OCI-LY7 (cell line): Measurements from ENCODE around the gene MAP1LC3B. TPM values are rescaled to one million over a fixed set of nuclear protein-coding genes. Genes with fewer than 3 reads are reported as not detected.

Source experiments
- BruUV-seq: library from RNA; stranded (reverse); fragments of 400-500 nt; replicated peaks from 2 replicates; lab custom pipeline; 2021; lab: Mats Ljungman, UMichigan
- CTCF ChIA-PET: fragments of 300-600 bp; sonication (Branson Sonifier 250); formaldehyde crosslinking; loops from one replicate; lab custom pipeline; 2022; ENCODE audit warnings: antibody characterized with exemption; ENCODE audit not compliant: unreplicated experiment; lab: Charles Lee
- POLR2A ChIA-PET: fragments of 300-600 bp; sonication (Branson Sonifier 250); formaldehyde crosslinking; loops from one replicate; lab custom pipeline; 2022; ENCODE audit warnings: antibody characterized with exemption; lab: Charles Lee
- DNase-seq: peaks from one replicate; pipeline ENCODE4 v3.0.0-alpha.2; 2015; ENCODE audit warnings: low spot score
- H2AFZ ChIP-seq: fragments of 200-600 bp; sonication (generic), shearing (Covaris generic); 2 replicates; pipeline ENCODE4 v1.6.1; 2014; ENCODE audit warnings: mild to moderate bottlenecking, antibody characterized with exemption, low read length, moderate library complexity
- H3K27ac ChIP-seq: fragments of 200-600 bp; sonication (generic); 2 replicates; pipeline ENCODE4 v1.5.1; 2014; ENCODE audit warnings: mixed run types, low read depth, mild to moderate bottlenecking, moderate library complexity, low read length, inconsistent platforms; ENCODE audit not compliant: poor library complexity, severe bottlenecking
- H3K36me3 ChIP-seq: fragments of 200-600 bp; sonication (generic); 2 replicates; pipeline ENCODE4 v1.6.1; 2014; ENCODE audit warnings: mild to moderate bottlenecking, antibody characterized with exemption, low read length, moderate library complexity, mixed read lengths; ENCODE audit not compliant: insufficient read depth
- H3K4me1 ChIP-seq: fragments of 200-600 bp; sonication (generic); 2 replicates; pipeline ENCODE4 v1.5.1; 2014; ENCODE audit warnings: mild to moderate bottlenecking, low read length; ENCODE audit not compliant: insufficient read depth, poor library complexity, severe bottlenecking
- H3K4me2 ChIP-seq: fragments of 200-600 bp; sonication (generic); 2 replicates; pipeline ENCODE4 v1.6.1; 2014; ENCODE audit warnings: mild to moderate bottlenecking, low read length
- H3K4me3 ChIP-seq: fragments of 200-600 bp; sonication (generic); 2 replicates; pipeline ENCODE4 v1.5.1; 2014; ENCODE audit warnings: mild to moderate bottlenecking, low read depth, low read length; ENCODE audit not compliant: poor library complexity, severe bottlenecking
- H3K79me2 ChIP-seq: fragments of 200-600 bp; sonication (generic); 2 replicates; pipeline ENCODE4 v1.6.1; 2016; ENCODE audit warnings: low read depth, mild to moderate bottlenecking, low read length, moderate library complexity, mixed read lengths; ENCODE audit not compliant: insufficient read depth
- H3K9me2 ChIP-seq: fragments of 200-600 bp; sonication (generic); 2 replicates; pipeline ENCODE4 v1.6.1; 2016; ENCODE audit warnings: mild to moderate bottlenecking, low read length, mixed read lengths; ENCODE audit not compliant: insufficient read depth
- H3K9me3 ChIP-seq: fragments of 200-600 bp; sonication (generic); 2 replicates; pipeline ENCODE4 v1.6.1; 2014; ENCODE audit warnings: mild to moderate bottlenecking, mixed run types, low read length, mixed read lengths
- H4K20me1 ChIP-seq: fragments of 200-600 bp; sonication (generic); 2 replicates; pipeline ENCODE4 v1.6.1; 2014; ENCODE audit warnings: mild to moderate bottlenecking, antibody characterized with exemption, low read length, moderate library complexity, mixed read lengths; ENCODE audit not compliant: insufficient read depth
- EZH2phosphoT487 ChIP-seq: fragments of 200-600 bp; sonication (generic); IDR thresholded peaks from 2 replicates; pipeline ENCODE4 v1.6.1; 2018; ENCODE audit warnings: low read depth, borderline replicate concordance, mild to moderate bottlenecking, mixed run types, antibody characterized with exemption, low read length, moderate library complexity, mixed read lengths
- intact Hi-C: fragments of 100-400 bp; cut with micrococcal nuclease; formaldehyde crosslinking; loops from one replicate; pipeline ENCODE4 v1.10.0; 2022; ENCODE audit not compliant: unreplicated experiment
- total RNA-seq, 2 experiments: library from RNA; depleted of rRNA in 1 of 2; stranded (reverse); fragments of >200 nt in 1 of 2; shearing (Covaris generic) in 1 of 2; gene quantifications; 2 replicates each; pipeline ENCODE4 v1.2.3, GENCODE V29; 2014 to 2022
- TF ChIP-seq, protein P1 (sequence below): fragments of 200-600 bp; sonication (generic); conservative IDR thresholded peaks from 2 replicates; pipeline ENCODE4 v1.5.1; 2014; ENCODE audit warnings: mild to moderate bottlenecking, antibody characterized with exemption, low read length, moderate library complexity, mixed read lengths

The MAP1LC3B gene
- total RNA-seq, 2 experiments from 2014 or later, result 15.3 to 43.8 TPM

DNA sequence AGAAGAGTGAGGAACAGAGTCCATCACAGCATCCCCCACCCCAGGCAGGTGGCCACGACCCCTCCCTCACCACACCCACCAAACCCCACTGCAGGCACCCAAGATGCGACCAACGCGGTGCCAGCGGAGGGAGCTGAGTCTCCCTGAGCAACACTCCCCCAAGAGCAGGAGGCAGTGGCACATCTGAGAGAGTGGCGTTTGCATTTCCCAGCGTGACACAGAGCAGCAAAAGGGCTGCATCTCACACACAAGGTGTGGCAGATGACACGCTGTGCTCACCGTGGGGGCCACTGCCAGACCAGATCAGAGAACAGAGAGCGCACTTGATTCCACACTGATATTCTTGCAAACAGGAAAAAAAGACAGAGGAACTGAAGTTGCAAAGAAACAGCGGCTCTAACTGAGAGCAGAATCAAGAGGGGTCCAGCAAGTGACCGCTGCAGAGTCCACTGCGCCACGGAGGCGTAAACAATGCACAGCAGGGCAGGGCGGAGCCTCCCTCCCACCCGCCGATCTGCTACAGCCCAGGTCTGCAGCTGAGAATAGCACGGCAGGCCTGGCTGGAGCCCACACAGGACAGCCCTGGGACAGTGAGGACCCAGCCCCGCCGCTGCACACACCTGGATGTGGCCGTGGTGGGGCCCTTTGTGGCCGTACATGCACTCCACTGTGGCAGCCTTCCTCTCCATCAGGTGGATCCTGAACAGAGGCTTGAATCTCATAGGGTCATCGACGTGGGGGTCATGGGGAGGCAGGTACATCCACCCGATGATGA is 49.0 kb upstream of the MAP1LC3B start:
- ChIA-PET CTCF (no interaction called here), POLR2A (no interaction called here)
- DNase-seq, result no peak
- no peak for TF ChIP-seq EZH2phosphoT487
- TF ChIP-seq, protein P1, sequence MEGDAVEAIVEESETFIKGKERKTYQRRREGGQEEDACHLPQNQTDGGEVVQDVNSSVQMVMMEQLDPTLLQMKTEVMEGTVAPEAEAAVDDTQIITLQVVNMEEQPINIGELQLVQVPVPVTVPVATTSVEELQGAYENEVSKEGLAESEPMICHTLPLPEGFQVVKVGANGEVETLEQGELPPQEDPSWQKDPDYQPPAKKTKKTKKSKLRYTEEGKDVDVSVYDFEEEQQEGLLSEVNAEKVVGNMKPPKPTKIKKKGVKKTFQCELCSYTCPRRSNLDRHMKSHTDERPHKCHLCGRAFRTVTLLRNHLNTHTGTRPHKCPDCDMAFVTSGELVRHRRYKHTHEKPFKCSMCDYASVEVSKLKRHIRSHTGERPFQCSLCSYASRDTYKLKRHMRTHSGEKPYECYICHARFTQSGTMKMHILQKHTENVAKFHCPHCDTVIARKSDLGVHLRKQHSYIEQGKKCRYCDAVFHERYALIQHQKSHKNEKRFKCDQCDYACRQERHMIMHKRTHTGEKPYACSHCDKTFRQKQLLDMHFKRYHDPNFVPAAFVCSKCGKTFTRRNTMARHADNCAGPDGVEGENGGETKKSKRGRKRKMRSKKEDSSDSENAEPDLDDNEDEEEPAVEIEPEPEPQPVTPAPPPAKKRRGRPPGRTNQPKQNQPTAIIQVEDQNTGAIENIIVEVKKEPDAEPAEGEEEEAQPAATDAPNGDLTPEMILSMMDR, result no peak
- H3K27ac ChIP-seq, result no peak overlapping the region
- BruUV-seq, result no TSS peak
- H3K36me3 ChIP-seq, result peaks cover 46% of the 10 kb centered on the region
- no peaks in the 10 kb centered on the region for H3K9me3 ChIP-seq
- no peak overlapping the region for H3K4me3 ChIP-seq
- no peaks in the 10 kb centered on the region for H3K79me2 ChIP-seq
- H3K9me2 ChIP-seq, result no peaks in the 10 kb centered on the region
- intact Hi-C loops, result no loop called here
- H4K20me1 ChIP-seq, result no peaks in the 10 kb centered on the region
- no peaks in the 10 kb centered on the region for H3K4me1 ChIP-seq
- H3K4me2 ChIP-seq, result no peak overlapping the region
- no peak overlapping the region for H2AFZ ChIP-seq

DNA sequence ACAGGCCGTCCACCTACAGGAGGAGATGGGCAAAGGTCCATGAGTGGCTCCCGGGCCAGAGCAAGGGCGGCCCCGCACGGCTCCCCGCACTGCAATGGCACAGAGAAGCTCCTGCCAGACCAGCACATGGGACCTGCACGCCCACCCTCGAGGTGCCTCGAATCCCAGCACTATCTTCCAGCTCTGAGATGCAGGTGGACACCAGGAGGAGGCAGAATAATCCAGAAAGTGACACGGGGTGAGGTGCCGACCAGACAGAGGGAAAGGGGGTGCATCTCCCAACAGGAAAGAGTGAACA is 48.4 kb upstream of the MAP1LC3B start:
- no peaks in the 10 kb centered on the region for H3K79me2 ChIP-seq
- no peak for DNase-seq
- no peaks in the 10 kb centered on the region for H4K20me1 ChIP-seq
- BruUV-seq, result no TSS peak
- TF ChIP-seq, protein P1, result no peak
- no peak for TF ChIP-seq EZH2phosphoT487
- no peaks in the 10 kb centered on the region for H3K4me1 ChIP-seq
- CTCF ChIA-PET, result no interaction called here
- H3K9me2 ChIP-seq, result no peaks in the 10 kb centered on the region
- POLR2A ChIA-PET, result interaction anchor here (0.6 kb wide), 1 partner anchor 39 kb away, joined by 4 read pairs; no protein-coding TSS in a partner anchor
- no peak overlapping the region for H2AFZ ChIP-seq
- no peak overlapping the region for H3K27ac ChIP-seq
- intact Hi-C loops, result no loop called here
- H3K9me3 ChIP-seq, result no peaks in the 10 kb centered on the region
- H3K4me3 ChIP-seq, result no peak overlapping the region
- H3K36me3 ChIP-seq, result peaks cover 44% of the 10 kb centered on the region
- no peak overlapping the region for H3K4me2 ChIP-seq
